Measurements from ENCODE around the gene ANG. TPM values are rescaled to one million over a fixed set of nuclear protein-coding genes. Genes with fewer than 3 reads are reported as not detected.

The ANG gene
- total RNA-seq, 4 donors from 2014 or later = 31.2 to 41.9 (median 39.5) TPM

DNA sequence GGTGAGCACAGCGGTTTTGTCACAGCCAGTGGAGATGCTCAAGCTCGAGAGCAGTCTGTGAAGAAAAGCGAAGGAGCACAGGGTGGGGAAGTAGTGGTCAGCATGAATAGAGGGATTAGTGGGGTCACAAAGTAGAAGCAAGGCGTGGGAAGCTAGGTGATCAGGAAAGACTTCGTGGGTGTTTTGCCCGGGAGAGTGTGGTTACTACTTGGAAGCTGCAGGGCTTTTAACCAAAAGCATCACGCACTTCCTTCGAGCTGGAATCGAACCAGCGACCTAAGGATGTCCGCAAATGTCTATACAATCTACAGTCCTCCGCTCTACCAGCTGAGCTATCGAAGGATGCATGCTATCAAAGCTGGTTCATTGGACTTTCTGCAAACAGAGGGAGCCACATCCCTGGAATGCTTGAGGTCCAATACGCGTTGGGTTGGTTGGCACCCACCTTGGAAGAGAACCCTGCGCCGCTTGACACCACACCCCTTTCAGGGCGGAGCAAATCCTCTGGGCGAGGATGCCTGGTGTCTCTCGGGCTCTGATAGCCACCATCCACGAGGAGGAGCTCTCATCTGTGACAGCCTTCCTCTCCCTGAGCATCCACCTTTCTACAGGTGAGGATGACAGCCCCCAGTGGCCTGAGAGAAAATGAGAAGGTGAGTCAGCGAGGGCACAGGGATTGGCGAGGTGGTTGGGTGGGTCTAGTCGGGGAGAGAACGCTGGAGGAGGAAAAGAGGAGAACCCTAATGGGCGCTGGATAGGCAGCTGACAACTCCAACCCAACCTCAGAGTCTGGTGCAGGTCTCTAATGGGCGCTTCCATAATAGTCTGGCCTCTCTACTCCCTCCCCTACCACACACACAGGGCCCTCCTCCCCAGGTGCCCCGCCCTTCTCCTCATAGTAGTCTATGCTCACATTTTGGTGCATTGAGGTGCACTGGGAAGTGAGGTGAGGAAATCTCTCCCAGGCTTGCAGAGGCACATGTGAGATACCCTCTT, 31.1 kb upstream of the ANG start:
- no peak for DNase-seq (ENCODE audit: low spot score in 2 of 2)
- Histone ChIP-seq H3K36me3 (no peaks in the 10 kb centered on the region), H3K4me3 (no peak overlapping the region), H3K27ac (no peak overlapping the region), H3K4me1 (peaks cover 0 to 12% (median 2%) of the 10 kb centered on the region in 4 donors), H3K9me3 (no peaks in the 10 kb centered on the region), H3K27me3 (peaks cover 0 to 86% of the 10 kb centered on the region in 2 donors)
- 26 to 33% methylated on average over 27 to 28 of the region's 28 CpGs for WGBS, 2 donors
- TF ChIP-seq, protein P1, sequence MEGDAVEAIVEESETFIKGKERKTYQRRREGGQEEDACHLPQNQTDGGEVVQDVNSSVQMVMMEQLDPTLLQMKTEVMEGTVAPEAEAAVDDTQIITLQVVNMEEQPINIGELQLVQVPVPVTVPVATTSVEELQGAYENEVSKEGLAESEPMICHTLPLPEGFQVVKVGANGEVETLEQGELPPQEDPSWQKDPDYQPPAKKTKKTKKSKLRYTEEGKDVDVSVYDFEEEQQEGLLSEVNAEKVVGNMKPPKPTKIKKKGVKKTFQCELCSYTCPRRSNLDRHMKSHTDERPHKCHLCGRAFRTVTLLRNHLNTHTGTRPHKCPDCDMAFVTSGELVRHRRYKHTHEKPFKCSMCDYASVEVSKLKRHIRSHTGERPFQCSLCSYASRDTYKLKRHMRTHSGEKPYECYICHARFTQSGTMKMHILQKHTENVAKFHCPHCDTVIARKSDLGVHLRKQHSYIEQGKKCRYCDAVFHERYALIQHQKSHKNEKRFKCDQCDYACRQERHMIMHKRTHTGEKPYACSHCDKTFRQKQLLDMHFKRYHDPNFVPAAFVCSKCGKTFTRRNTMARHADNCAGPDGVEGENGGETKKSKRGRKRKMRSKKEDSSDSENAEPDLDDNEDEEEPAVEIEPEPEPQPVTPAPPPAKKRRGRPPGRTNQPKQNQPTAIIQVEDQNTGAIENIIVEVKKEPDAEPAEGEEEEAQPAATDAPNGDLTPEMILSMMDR (IDR thresholded peaks at IDR 0.05) = no peak
- TF ChIP-seq POLR2A (IDR thresholded peaks at IDR 0.05) = no peak
- TF ChIP-seq EP300 (IDR thresholded peaks at IDR 0.05) = no peak

DNA sequence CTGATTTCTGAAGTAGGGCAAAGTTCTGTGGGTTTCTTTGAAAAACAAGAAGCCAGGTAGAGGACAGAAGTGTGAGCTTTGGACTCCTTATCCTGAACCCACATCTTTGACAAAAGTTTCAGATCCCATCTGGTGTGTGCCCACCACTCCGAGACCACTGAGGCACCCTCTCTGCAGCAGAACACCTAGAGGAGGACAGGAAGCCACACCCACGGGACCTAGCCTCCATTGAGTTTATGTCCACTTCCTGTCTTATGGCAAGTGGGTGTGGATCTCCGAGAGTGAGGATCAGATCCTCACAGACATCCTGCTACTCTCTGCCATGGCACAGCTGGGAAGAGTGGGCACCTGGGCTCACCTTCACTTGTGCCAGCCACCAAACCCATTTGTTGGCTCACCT, 30.3 kb upstream of the ANG start:
- peaks cover 0 to 12% (median 8%) of the 10 kb centered on the region in 4 donors for H3K4me1 ChIP-seq
- 51 to 87% methylated on average over 3 of the region's 3 CpGs for WGBS, 2 donors
- TF ChIP-seq EP300 (IDR thresholded peaks at IDR 0.05) (no peak), POLR2A (IDR thresholded peaks at IDR 0.05) (no peak)
- H3K36me3 ChIP-seq = no peaks in the 10 kb centered on the region
- H3K27me3 ChIP-seq = peaks cover 0 to 79% of the 10 kb centered on the region in 2 donors
- DNase-seq (ENCODE audit: low spot score in 2 of 2) = no peak
- H3K27ac ChIP-seq = no peak overlapping the region
- no peak overlapping the region for H3K4me3 ChIP-seq
- no peaks in the 10 kb centered on the region for H3K9me3 ChIP-seq

DNA sequence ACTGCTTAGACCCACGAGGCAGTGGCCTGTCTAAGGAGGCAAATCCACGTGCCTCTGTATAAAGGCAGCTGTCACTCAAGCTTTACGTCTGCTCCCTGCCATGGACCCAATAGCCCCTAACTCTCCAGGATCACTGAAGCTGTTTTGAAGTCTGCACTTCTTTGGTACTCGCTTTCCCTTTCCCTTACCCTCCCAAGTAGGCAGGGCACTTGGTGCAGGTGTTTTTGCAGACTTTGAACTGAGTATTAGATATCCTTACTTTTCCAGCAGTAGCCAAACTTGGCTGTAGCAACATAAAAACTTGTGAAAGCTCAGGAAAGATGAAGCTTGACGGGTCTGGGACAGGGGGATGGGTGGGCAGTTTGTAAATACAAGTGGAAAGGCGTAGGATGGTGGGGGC, 29.2 kb upstream of the ANG start:
- TF ChIP-seq EP300 (IDR thresholded peaks at IDR 0.05) = no peak
- TF ChIP-seq POLR2A (IDR thresholded peaks at IDR 0.05) = no peak
- TF ChIP-seq, protein P1 (IDR thresholded peaks at IDR 0.05) = no peak
- Histone ChIP-seq H3K27me3 (peaks cover 0 to 78% of the 10 kb centered on the region in 2 donors), H3K36me3 (no peaks in the 10 kb centered on the region), H3K9me3 (no peaks in the 10 kb centered on the region), H3K4me1 (peaks cover 0 to 13% (median 9%) of the 10 kb centered on the region in 4 donors), H3K4me3 (no peak overlapping the region), H3K27ac (no peak overlapping the region)
- DNase-seq (ENCODE audit: low spot score in 2 of 2) = no peak
- 68 to 73% methylated on average over 6 of the region's 6 CpGs for WGBS, 2 donors

DNA sequence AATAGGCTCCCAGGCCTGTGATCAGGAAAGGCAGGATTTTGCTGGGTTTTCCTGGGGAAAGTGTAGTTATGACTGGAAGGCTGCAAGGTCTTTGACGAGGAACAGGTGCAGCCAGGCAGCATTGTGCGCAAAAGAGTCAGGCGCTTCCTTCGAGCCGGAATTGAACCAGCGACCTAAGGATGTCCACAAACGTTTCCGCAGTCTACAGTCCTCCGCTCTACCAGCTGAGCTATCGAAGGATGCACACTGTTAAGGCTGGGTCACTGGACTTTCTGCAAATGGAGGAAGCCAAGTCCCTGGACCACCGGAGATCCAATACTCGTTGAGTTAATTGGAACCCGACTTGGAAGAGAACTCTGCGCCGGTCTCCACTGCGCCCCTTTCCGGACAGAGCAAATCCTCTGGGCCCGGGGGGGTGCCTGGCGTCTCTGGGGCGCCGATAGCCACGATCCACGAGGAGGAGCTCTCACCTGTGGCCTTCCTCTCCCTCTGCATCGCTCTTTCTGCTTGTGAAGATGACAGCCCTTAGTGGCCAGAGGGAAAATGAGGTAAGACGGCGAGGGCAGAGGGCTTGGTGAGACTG, 28.7 kb upstream of the ANG start:
- Histone ChIP-seq H3K27me3 (peaks cover 0 to 80% of the 10 kb centered on the region in 2 donors), H3K36me3 (no peaks in the 10 kb centered on the region), H3K9me3 (no peaks in the 10 kb centered on the region), H3K4me3 (no peak overlapping the region), H3K27ac (no peak overlapping the region), H3K4me1 (peaks cover 0 to 13% (median 9%) of the 10 kb centered on the region in 4 donors)
- 65 to 69% methylated on average over 26 of the region's 26 CpGs for WGBS, 2 donors
- no peak for DNase-seq (ENCODE audit: low spot score in 2 of 2)
- TF ChIP-seq POLR2A (IDR thresholded peaks at IDR 0.05) (no peak), EP300 (IDR thresholded peaks at IDR 0.05) (no peak)
- TF ChIP-seq, protein P1 (IDR thresholded peaks at IDR 0.05) = no peak

DNA sequence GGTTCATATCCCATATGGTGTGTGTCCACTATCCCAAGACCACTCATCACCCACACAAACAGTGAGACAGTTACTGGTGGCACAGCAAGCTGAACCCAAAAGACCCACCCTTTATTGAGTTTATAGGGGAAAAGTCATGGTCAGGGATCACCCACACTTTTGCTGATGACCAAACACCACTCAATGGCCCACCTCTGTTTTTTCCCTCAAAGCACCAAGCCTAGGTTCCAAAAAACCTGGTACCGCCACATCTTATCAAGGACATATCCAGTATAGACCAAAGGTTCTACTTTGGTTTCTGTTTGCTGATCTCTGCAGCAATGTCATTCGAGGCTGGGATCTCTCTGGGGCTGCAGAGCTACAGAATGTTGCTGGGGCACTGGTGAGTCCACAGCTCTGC, 27.4 kb upstream of the ANG start:
- no peak for DNase-seq (ENCODE audit: low spot score in 2 of 2)
- H3K4me1 ChIP-seq = peaks cover 0 to 13% (median 9%) of the 10 kb centered on the region in 4 donors
- H3K4me3 ChIP-seq = no peak overlapping the region
- H3K27me3 ChIP-seq = peaks cover 0 to 73% of the 10 kb centered on the region in 2 donors
- TF ChIP-seq EP300 (IDR thresholded peaks at IDR 0.05) = no peak
- TF ChIP-seq, protein P1 (IDR thresholded peaks at IDR 0.05) = no peak
- no peaks in the 10 kb centered on the region for H3K9me3 ChIP-seq
- WGBS, 2 donors = 68 to 69% methylated on average over 2 of the region's 2 CpGs
- no peaks in the 10 kb centered on the region for H3K36me3 ChIP-seq
- H3K27ac ChIP-seq = no peak overlapping the region
